AG09319 (cell line): ENCODE measurements around the gene HOTAIR.

Source experiments
- DNase-seq: peaks from one replicate; pipeline ENCODE4 v3.0.0-alpha.2; 2010; ENCODE audit warnings: low read depth; ENCODE audit errors: extremely low read depth
- TF ChIP-seq, protein P1 (sequence below): IDR thresholded peaks from 2 replicates; pipeline ENCODE4 v1.5.1; 2011; ENCODE audit warnings: low read depth, mild to moderate bottlenecking, inconsistent platforms, low read length, moderate library complexity

The HOTAIR gene

DNA sequence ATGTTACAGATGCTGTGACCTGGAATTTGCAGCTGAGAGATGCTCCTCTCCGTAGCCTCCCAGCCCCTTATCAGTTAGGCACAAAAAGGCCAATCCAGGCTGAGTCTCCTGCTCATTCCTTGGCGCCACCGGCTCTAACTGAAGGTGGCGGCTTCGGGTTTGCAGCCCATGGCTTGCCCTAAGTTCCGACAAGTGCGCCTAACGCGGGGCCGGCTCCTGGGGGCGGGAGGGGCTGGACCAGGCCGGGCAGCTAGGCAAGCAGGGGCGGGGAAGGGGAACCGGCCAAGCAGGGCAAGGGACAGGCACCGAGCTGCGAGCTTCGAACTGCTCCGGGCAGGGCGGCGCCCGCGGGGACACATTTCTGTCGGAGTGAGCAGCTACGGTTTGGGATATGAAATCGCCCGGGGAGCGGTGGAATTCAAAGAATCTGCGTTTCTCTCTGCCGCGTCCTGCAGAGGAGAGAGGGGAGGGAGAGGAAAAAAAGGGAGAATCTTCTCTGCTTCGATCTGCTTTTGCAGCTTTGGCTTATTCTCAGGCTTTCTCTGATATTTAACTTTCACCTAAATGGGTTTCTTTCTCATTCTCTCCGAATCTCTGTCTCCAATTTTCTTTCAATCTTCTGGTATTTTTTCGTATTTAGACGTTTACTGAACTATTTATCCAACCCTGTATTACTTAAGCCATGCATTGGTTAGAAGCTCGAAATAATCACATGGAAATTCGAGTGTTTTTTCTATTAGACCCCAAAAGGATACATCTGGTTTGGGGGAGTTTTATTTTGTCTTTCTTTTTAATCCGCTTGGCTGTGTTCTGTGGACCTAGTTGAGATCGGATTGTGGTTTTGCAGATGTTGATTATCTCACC lies 21.7 kb downstream of the HOTAIR start:
- TF ChIP-seq, protein P1, sequence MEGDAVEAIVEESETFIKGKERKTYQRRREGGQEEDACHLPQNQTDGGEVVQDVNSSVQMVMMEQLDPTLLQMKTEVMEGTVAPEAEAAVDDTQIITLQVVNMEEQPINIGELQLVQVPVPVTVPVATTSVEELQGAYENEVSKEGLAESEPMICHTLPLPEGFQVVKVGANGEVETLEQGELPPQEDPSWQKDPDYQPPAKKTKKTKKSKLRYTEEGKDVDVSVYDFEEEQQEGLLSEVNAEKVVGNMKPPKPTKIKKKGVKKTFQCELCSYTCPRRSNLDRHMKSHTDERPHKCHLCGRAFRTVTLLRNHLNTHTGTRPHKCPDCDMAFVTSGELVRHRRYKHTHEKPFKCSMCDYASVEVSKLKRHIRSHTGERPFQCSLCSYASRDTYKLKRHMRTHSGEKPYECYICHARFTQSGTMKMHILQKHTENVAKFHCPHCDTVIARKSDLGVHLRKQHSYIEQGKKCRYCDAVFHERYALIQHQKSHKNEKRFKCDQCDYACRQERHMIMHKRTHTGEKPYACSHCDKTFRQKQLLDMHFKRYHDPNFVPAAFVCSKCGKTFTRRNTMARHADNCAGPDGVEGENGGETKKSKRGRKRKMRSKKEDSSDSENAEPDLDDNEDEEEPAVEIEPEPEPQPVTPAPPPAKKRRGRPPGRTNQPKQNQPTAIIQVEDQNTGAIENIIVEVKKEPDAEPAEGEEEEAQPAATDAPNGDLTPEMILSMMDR = no peak
- DNase-seq = no peak

DNA sequence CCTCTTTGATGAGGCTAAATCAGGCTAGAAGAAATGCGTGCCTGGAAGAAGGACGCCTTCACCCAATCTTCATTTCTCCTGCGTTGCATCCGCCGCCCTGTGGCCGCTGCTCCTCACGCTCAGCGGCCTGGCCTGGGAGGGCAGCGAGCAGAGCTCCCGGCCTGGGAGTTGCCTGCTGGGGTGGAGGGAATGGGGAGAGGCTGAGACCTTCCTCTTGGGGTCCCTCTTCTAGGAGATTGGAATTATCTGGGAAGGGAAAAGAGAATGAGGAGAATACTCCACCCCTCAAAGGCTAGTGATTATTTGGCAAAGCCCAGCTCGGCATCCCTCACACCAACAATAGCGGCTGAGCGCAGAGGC lies 22.4 kb downstream of the HOTAIR start:
- TF ChIP-seq, protein P1 = no peak

DNA sequence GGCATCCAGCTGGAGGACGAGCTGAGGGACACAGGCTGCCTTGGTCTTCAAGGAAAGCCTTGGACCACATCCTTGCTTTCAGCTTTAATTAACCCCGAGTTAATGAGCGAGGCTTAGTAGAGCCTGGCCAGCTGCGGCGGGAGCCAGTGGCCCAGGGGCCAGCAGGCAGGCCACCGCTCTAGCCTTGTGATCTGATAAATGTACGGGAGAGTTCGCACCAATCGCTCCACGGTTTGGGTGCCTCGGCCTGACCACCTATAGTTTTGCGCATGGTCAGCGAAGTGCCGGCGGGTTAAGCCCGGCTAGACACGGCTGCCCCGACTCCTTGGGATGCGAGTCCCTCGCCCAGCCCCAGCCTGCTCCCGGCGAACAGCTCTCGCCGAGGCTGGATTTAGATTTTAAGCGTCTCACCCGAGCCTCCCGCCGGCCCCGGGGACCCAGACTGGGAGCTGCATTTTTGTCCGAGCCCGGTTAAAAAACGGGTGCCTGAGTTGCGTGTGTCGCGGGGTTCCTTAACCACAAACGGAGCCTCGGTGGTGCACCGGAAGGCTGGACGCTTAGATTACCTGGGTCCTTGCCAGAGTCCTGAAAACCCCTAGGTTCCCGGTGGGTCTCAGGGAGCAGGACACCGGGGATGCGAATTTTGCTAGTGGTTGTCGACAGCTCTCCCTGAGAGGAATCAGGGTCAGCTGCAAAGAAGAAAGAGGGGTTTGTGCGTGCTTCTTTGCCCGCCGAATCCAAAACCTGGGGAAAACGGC lies 23.0 kb downstream of the HOTAIR start:
- TF ChIP-seq, protein P1 = no peak
- no peak for DNase-seq

More for the DNA sequence above, 22.4 kb downstream of the HOTAIR start:
- no peak for DNase-seq

DNA sequence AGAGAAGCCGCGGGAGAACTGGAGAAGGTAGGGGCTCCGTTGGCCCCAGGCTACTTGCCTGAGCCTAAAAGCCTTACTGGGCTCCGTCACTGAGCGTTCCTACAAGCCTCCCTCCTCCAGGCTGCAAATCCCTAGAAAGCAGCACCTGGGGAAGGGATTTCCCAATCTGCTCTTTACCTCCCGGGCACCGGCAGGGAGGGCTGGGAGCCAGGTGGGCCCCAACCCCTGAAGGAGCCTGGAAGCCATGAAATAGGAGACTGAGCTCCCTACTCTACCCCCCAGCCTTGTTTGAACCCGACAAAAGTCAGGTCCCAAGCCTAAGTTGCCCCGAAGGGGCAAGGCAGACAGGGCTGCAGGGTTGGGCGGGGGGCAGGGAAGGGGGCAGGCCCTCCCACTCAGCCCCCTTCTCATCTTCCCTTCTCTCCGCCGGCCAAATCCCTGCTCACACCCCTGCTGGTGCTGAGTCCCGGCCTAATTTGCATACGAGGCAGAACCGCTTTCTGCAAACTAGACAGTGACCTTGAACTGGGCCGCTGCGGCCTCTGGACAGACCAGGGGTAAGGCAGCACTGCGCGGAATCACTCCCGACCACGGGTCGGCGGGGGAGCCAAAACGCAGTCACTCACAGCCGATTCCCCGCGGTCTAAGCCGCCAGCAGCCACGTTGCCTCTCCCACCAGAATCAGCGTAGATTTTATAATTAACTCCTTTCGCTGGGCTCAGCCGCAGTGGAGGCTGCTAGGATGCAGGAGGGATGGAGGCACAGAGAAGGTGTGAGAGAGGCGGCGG lies 23.8 kb downstream of the HOTAIR start:
- no peak for DNase-seq
- TF ChIP-seq, protein P1 = no peak

DNA sequence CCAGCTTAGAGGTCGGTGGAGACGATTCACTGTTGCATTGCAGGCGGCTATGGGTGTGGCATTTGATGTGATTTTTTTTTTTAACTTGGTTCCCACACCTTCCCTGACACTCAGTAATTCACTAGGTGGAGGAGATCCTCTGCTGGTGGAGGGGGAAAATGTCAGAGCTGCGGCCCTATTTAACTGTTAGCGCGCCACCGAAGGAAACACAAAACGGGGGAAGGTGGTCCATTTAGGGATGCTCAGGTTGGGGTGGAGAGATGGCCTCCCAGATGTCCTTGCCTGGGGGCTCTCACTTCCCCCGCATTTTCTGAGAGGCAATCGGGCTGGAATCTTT lies 24.3 kb downstream of the HOTAIR start:
- TF ChIP-seq, protein P1 = no peak
- no peak for DNase-seq

DNA sequence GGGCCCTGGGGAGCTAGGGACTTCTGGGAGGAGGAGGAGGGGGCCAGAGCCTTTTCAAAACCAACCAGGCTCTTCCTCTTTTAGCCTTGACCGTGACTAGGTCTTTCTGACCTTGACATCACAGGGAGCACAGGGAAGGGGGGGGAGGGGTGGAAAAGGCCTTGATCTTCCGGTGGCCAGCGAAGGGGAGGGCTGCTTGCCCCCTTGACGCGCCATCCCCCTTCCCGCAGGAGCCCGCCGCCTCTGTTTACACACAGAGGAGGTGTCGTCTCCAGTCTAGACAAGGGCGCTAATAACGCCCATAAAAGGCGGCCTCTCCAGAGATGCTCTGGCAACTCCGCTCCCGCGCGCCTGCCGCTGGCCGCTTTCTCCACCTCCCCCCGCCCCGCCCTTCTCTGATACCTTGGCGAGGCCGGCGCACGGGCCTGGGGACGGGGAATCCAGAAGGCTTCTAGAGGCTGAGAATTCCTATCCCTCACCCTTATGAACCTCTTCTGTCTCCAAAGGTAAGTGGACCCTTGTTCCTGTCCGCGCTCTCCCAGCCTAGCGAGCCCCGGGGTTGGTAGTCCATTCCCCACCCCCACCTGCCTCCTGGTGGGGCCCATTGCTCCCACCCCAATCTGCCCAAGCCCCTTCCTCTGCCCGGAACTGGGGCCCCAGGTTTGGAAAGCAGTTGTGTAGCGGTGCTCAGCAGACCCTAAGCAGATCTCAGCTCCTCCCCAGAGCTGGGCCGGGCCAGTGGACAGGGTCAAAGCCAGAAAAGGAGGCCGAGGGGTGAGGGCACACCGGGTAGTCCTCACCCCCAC lies 24.9 kb downstream of the HOTAIR start:
- no peak for DNase-seq
- TF ChIP-seq, protein P1 = no peak
